GM12878 (cell line): ENCODE data around the gene CBFA2T3. TPM values are rescaled to one million over a fixed set of nuclear protein-coding genes. Genes with fewer than 3 reads are reported as not detected.

Experiments used
- ATAC-seq: fragments of 200-7000 bp; cut with Tn5 transposase; 3 replicates; pipeline ENCODE4 v1.9.1; 2020; ENCODE audit warnings: mild to moderate bottlenecking, moderate library complexity
- BruUV-seq: library from RNA; stranded (reverse); fragments of 400-500 nt; replicated peaks from 2 replicates; lab custom pipeline; 2021; lab: Mats Ljungman, UMichigan
- CTCF ChIA-PET: fragments of 300-600 bp; sonication (Branson Sonifier 250); formaldehyde crosslinking; extraction: SDS; loops from one replicate; lab custom pipeline; 2021; ENCODE audit warnings: inconsistent platforms; lab: Yijun Ruan, JAX
- POLR2A ChIA-PET: fragments of 350-600 bp; formaldehyde crosslinking; extraction: SDS; loops from one replicate; lab custom pipeline; 2021; ENCODE audit warnings: inconsistent platforms; lab: Charles Lee
- RAD21 ChIA-PET: fragments of 300-600 bp; sonication (Branson Sonifier 250); formaldehyde crosslinking; loops from one replicate; lab custom pipeline; 2023; ENCODE audit warnings: antibody characterized with exemption; ENCODE audit not compliant: unreplicated experiment; lab: Charles Lee
- SMC1A ChIA-PET: fragments of 300-600 bp; sonication (Branson Sonifier 250); formaldehyde crosslinking; loops from one replicate; lab custom pipeline; 2023; ENCODE audit not compliant: unreplicated experiment, uncharacterized antibody; lab: Charles Lee
- DNase-seq: peaks from one replicate; pipeline ENCODE4 v3.0.0-alpha.2; 2011; ENCODE audit warnings: low read depth, low spot score
- FAIRE-seq: peaks from 3 replicates; lab custom pipeline; 2011; peaks lifted over from hg19 to GRCh38; lab: Jason Lieb, UNC
- H2AFZ ChIP-seq: 2 replicates; pipeline ENCODE4 v1.6.0; 2011; ENCODE audit warnings: low read depth, low read length, control low read depth; ENCODE audit not compliant: control insufficient read depth
- H3K27ac ChIP-seq: 2 replicates; pipeline ENCODE4 v1.5.1; 2011; ENCODE audit warnings: control low read depth; ENCODE audit not compliant: control insufficient read depth, insufficient read depth
- H3K27me3 ChIP-seq, 2 experiments: replicated peaks in 1 of 2; 2 replicates each; pipeline versions ENCODE4 v1.6.0 to v1.6.1; 2011; ENCODE audit warnings: low read length in 1 of 2; ENCODE audit not compliant: control insufficient read depth in 2 of 2, insufficient read depth in 2 of 2
- H3K36me3 ChIP-seq, 2 experiments: 2 replicates each; pipeline ENCODE4 v1.5.1; 2011; ENCODE audit warnings: low read length in 1 of 2; ENCODE audit not compliant: control insufficient read depth in 2 of 2, insufficient read depth in 2 of 2
- H3K4me1 ChIP-seq: 2 replicates; pipeline ENCODE4 v1.6.1; 2011; ENCODE audit warnings: mild to moderate bottlenecking, low read length, moderate library complexity, mixed read lengths; ENCODE audit not compliant: control insufficient read depth, insufficient read depth
- H3K4me2 ChIP-seq: 2 replicates; pipeline ENCODE4 v1.6.0; 2011; ENCODE audit warnings: control low read depth; ENCODE audit not compliant: control insufficient read depth, insufficient read depth
- H3K4me3 ChIP-seq: fragments of 200-600 bp; sonication (generic); 2 replicates; pipeline ENCODE4 v1.5.1; 2016
- H3K79me2 ChIP-seq: 2 replicates; pipeline ENCODE4 v1.6.0; 2011; ENCODE audit warnings: low read length; ENCODE audit not compliant: control insufficient read depth, insufficient read depth
- H3K9ac ChIP-seq: 2 replicates; pipeline ENCODE4 v1.8.0; 2011; ENCODE audit warnings: low read length, control low read depth, mixed read lengths; ENCODE audit not compliant: control insufficient read depth, insufficient read depth
- H3K9me3 ChIP-seq: replicated peaks from 3 replicates; pipeline ENCODE4 v1.5.1; 2011; ENCODE audit warnings: mild to moderate bottlenecking, low read length; ENCODE audit not compliant: control insufficient read depth, insufficient read depth
- H4K20me1 ChIP-seq: 2 replicates; pipeline ENCODE4 v1.6.0; 2011; ENCODE audit not compliant: control insufficient read depth, insufficient read depth
- CREB1 ChIP-seq: IDR thresholded peaks from 2 replicates; pipeline ENCODE4 v1.6.1; 2012; ENCODE audit warnings: low read depth, mild to moderate bottlenecking, inconsistent platforms
- FOS ChIP-seq: IDR thresholded peaks from 3 replicates; pipeline ENCODE4 v1.6.1; 2011; ENCODE audit warnings: borderline replicate concordance; ENCODE audit not compliant: insufficient read length; ENCODE audit errors: extremely low read depth
- NFXL1 ChIP-seq: fragments of 450-650 bp; IDR thresholded peaks from 2 replicates; pipeline ENCODE4 v1.6.1; 2017; ENCODE audit warnings: antibody characterized with exemption, mild to moderate bottlenecking, borderline replicate concordance
- PAX5 ChIP-seq: IDR thresholded peaks from 2 replicates; pipeline ENCODE4 v1.6.1; 2011; ENCODE audit warnings: low read depth, low read length, borderline replicate concordance
- PAX8 ChIP-seq: fragments of 450-650 bp; IDR thresholded peaks from 2 replicates; pipeline ENCODE4 v1.6.1; 2017; ENCODE audit warnings: mild to moderate bottlenecking, moderate library complexity
- RELB ChIP-seq: fragments of 450-650 bp; IDR thresholded peaks from 2 replicates; pipeline ENCODE4 v1.6.1; 2017; ENCODE audit warnings: low read depth, mild to moderate bottlenecking, moderate library complexity
- SUPT20H ChIP-seq: IDR thresholded peaks from 2 replicates; pipeline ENCODE4 v1.6.1; 2011; ENCODE audit warnings: low read depth, mild to moderate bottlenecking, low read length, moderate library complexity, borderline replicate concordance; ENCODE audit not compliant: control insufficient read depth
- SUZ12 ChIP-seq: fragments of 200-600 bp; sonication (generic); IDR thresholded peaks from one replicate; pipeline ENCODE4 v1.6.1; 2018; ENCODE audit warnings: antibody characterized with exemption, mild to moderate bottlenecking; ENCODE audit not compliant: unreplicated experiment
- ZBTB11 ChIP-seq: fragments of 450-650 bp; formaldehyde crosslinking; IDR thresholded peaks from 2 replicates; pipeline ENCODE4 v1.5.0; 2022; ENCODE audit warnings: mild to moderate bottlenecking, missing genetic modification characterization
- WGBS: methylation state at CpG from one replicate; pipeline ENCODE4 v1.1.6; 2016; ENCODE audit warnings: low lambda C conversion rate; ENCODE audit not compliant: insufficient replicate concordance, insufficient coverage; ENCODE audit errors: missing lambda C conversion rate; 5-methylcytosine and 5-hydroxymethylcytosine counted together
- in situ Hi-C: fragments of 300-500 bp; cut with MboI; formaldehyde crosslinking; loops from 9 replicates; pipeline ENCODE4 v1.14.3; 2018; ENCODE audit warnings: mixed read lengths
- intact Hi-C: fragments of 100-400 bp; cut with micrococcal nuclease; formaldehyde crosslinking; loops from one replicate; pipeline ENCODE4 v1.14.2; 2022; ENCODE audit not compliant: unreplicated experiment
- polyA plus RNA-seq, 11 experiments: library from polyadenylated mRNA; depleted of rRNA in 4 of 11; unstranded in 6 of 11; stranded (reverse) in 5 of 11; fragments of >200 nt; fragmentation: Nextera tagmentation in 4 of 11; fragmentation: Illumina TruSeq in 1 of 11; extraction: Ambion mirVana in 4 of 11; extraction: Trizol in 1 of 11; gene quantifications; 1 replicate in 1 of 11; 2 replicates in 10 of 11; pipeline versions ENCODE4 v1.2.1 to v1.2.3, GENCODE V29; 2011 to 2016; ENCODE audit warnings: inconsistent platforms in 2 of 11, missing spikeins in 2 of 11, low read depth in 1 of 11
- total RNA-seq, 4 experiments: library from RNA; depleted of rRNA in 3 of 4; stranded (reverse); fragments of >200 nt in 3 of 4; fragmentation: Illumina TruSeq in 1 of 4; extraction: Trizol in 1 of 4; gene quantifications; 2 replicates each; pipeline versions ENCODE4 v1.2.1 to v1.2.3, GENCODE V29; 2013 to 2021

CBFA2T3 gene
- total and polyA plus RNA-seq, 10 of the 15 experiments (the other 5 are each of a cell fraction or from before 2014, with no cell fraction given), result 0.69 to 42.6 (median 4.5) TPM

DNA sequence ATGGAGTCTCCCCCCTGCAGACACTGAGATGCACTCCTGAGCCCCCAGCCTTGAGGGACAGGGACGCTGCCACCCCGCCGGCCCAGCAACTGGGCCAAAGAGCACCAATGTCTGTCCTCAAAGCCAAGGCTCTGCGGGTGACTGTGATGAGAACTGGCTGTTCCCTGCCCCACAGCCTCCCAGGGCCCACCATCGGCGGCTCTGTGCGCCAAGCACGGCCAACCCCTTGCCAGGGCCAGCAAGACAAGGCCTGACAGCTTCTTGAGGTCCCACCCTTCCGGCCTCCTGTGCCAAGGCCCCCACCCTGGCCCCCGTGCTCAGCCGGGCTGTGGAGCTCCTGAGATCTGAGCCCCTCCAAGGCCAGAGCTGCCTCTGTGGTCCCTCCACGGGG, 76.3 kb downstream of the CBFA2T3 start:
- Histone ChIP-seq H4K20me1 (no peaks in the 10 kb centered on the region), H3K79me2 (no peaks in the 10 kb centered on the region), H2AFZ (no peak overlapping the region), H3K36me3 (no peaks in the 10 kb centered on the region; a peak in 3 of 4 replicates), H3K9ac (no peak overlapping the region)
- RAD21 ChIA-PET, result no interaction called here
- 95% methylated on average over 12 of the region's 12 CpGs for WGBS
- no TSS peak for BruUV-seq
- no peak for TF ChIP-seq CREB1
- TF ChIP-seq FOS, result no peak
- TF ChIP-seq RELB, result no peak
- no peak for TF ChIP-seq NFXL1
- TF ChIP-seq PAX5, result no peak
- TF ChIP-seq PAX8, result no peak
- no peak for TF ChIP-seq SUZ12
- no peak for TF ChIP-seq SUPT20H
- no peak for TF ChIP-seq ZBTB11 (CRISPR knock-in tag)
- TF ChIP-seq, all 136 proteins: peak for 0
- in situ Hi-C loops, result no loop called here
- no peaks in the 10 kb centered on the region for H3K27me3 ChIP-seq
- H3K4me1 ChIP-seq, result no peaks in the 10 kb centered on the region
- H3K4me3 ChIP-seq, result no peak overlapping the region
- no peak for ATAC-seq
- ChIA-PET SMC1A (no interaction called here), POLR2A (no interaction called here), CTCF (no interaction called here)
- H3K27ac ChIP-seq, result no peak overlapping the region
- FAIRE-seq, result no peak
- no peak for DNase-seq
- H3K9me3 ChIP-seq, result no peaks in the 10 kb centered on the region
- intact Hi-C loops, result no loop called here
- no peak overlapping the region for H3K4me2 ChIP-seq
